NOMO-1 (cell line): Measurements from ENCODE around the gene SPIRE2.

Source experiments
- DNase-seq, 2 experiments: peaks; one replicate each; lab custom pipeline; 2025; ENCODE audit not compliant: unreplicated experiment in 2 of 2; lab: John Stamatoyannopoulos, UW

SPIRE2 gene

DNA sequence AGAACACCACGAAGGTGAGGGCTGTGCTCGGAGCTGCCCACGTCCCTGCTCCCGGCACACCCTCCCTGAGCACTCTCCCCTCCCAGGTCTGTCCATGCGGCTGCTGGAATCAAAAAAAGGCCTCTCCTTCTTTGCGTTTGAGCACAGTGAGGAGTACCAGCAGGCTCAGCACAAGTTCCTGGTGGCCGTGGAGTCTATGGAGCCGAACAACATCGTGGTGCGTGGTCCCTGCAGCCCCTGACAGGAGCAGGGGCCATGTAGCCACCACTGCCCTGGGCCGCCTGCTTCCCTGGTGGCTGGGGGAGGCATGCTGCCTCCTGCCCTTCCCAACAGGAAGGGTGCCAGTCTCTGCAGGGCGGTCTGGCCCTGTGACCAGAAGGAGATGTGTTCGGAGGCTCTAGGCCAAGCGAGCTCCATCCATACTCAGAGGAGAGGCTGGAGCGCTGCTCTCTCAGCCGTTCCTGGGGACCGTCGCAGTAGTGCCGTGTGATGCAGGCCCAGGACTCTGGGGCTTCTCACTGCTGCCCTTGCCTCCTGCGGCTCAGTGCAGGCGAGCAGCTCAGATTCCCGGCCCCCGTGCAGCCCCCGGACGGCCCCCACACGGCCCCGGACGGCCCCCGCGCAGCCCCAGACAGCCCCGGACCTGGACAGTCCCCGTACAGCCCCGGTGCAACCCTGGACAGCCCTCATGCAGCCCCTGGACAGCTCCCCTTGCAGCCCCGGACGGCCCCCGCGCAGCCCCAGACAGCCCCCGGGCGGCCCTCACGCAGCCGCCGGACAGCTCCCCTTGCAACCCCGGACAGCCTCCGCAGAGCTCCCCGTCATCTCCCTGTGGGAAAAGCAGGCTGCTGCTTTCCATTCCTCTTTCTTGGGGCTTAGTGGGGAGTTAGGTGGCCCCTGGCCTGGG is 65.6 kb downstream of the SPIRE2 start:
- DNase-seq = no peak

DNA sequence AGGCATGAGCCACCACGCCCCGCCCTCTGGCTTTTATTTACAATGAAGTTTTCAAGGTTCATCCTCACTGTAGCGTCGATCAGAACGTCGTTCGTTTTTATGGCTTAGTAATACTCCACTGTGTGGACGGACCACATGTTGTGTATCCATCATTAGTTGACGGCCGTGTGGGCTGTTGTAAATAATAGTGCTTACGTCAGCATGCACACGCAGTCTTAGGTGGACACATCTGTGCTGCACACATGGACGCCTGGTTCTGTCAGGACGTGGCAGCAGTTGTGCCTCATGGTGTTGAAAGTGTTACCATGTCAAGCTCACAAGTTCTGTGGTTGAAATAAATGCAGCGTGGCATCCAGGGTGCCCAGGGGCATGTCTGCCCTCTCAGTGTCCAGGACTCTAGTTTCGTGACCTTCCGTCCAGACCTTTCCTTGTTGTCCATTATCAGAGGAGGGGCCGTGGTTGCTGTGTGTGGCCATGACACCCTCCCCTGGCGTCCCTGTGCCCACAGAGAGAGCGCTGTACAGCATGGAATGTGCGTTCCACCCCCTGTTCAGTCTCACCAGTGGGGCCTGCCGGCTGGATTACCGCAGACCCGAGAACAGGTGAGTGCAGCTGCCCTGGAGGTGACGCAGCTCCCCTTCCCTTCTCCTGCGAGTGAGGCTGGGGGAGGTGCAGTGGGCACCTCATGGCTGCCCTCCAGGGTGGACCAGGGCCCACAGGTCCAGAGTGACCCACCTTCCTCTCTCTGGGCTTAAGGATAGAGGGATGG is 67.4 kb downstream of the SPIRE2 start:
- no peak for DNase-seq

DNA sequence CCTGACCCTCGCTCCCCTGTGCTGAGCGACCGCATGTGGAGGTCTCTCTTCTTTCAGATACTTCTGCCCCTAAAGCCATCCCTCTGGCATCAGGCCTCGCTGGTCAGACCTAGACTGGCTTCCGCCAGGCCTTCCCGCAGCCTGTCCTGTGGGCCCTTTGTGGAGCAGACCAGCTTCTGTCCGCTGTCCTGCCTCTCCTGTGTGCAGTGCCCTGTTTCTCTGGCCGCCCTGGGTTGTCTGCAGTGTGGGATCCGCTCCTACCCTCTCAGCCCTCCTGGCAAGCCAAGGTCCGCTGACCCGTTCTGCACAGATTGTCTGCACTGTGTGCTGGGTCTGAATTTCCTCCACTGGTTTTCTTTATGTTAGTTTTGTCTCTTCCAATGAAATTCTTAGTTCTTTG is 68.9 kb downstream of the SPIRE2 start:
- no peak for DNase-seq

DNA sequence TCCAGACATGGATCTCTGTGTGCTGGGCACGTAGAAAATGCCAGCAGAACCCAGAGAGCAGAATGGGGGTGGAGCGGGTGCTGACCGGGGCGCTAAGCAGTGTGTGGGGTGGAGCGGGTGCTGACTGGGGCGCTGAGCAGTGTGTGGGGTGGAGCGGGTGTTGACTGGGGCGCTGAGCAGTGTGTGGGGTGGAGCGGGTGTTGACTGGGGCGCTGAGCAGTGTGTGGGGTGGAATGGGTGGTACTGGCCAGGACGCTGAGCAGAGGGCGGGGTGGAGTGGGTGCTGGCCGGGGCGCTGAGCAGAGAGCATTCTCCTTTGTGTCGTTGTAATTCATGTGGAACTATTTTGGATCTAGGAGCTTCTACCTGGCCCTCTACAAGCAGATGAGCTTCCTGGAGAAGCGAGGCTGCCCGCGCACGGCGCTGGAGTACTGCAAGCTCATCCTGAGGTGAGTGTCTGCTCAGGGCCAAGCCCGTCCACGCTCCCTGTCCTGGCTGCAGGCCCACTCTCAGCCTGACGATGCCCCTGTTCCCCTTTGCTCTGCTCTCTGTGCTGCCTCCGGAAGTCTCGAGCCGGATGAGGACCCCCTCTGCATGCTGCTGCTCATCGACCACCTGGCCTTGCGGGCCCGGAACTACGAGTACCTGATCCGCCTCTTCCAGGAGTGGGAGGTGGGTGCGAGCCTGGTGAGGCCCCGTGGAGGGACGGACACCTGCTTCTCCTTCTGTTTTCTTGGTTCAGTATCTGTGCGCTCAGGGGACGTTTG is 70.1 kb downstream of the SPIRE2 start:
- DNase-seq = no peak

DNA sequence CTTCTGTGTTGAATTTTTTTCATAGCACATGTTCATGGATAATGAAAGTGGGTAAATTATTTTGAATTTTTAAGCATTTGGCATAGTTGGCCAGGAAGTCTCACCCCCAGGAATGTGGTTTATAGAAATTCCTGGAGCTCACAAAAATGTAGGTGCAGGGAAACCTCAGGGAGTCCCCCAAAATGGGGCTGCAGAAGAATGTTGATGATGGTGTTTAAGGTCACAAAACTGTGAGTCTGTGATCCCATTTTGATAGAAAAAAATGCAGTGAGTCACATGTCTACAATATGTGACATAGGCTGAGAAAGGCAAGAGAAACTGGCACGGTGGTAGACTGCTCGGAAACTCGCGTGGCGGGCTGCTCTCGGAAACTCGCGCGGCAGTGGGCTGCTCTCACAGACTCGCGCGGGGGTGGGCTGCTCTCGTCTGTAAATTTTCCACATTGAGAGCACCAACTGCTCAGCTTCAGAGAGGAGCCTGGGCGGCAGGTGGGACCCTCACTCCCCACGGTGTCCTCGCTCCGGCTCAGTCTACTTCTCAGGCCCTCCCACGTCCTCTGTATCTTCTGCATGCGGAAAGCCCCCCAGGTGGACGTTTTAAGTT is 71.7 kb downstream of the SPIRE2 start:
- no peak for DNase-seq

DNA sequence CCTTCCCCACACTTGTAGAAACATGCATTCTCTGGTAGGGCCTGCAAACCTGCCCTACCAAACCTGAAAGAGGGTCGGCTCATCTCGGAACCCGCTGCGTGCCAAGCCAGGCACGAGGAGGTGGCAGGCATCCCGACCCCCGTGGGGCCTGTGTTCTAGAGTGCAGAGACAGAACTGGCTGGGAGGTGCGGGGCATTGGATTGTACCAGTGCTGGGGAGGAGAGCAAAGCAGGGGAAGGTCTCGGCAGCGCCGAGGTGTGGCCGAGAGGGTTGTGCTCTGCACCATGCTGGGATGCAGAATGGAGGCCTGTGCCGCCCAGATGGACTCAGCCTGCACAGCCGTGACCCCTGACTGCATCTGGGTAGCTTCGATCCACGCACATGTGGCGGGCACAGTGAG is 72.6 kb downstream of the SPIRE2 start:
- no peak for DNase-seq

DNA sequence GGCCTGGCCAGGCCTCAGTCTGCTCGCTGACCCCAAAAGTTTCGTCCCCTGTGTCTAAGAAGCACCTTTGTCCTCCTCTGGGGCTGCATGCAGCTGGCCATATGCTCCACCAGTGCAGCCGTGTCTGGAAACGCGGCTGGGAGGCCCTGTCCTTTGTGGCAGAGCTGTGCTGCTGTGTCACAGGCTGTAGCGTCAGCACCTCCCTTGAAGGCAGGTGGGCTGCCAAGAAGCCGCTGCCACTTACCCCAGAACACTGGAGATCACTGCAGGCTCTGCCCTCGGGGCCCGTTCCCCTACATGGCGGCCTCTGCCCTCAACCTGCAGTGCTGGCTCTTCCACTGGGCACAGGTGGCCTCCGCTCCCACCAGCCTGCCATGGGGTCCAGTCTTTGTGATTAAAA is 74.7 kb downstream of the SPIRE2 start:
- DNase-seq = no peak

DNA sequence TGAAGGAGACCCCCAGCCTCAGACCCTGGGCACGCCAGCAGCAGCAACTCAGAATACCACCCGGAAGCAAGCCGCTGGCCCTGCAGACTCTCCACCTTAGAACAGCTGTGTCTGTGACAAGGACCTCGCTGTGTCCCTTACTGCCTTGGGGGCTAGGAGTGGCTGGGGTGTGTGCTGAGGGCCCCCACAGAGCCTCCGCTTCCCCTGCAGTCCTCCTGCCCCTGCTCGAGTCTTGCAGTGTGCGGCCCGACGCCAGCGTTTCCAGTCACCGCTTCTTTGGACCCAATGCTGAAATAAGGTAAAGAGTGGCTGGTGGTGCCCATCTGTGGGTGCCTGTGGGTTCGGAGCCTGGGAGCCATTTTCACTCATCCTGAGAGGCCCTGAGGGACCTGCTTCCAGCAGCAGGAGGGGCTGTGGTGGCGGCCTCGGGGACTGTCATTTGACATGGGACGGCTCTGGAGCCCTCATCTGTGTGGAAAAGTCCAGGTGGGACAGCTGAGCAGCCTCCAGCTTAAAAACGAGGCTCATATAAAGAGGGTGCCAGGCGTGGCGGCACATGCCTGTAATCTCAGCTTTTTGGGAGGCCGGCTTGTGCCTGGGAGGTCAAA is 75.7 kb downstream of the SPIRE2 start:
- DNase-seq = no peak

DNA sequence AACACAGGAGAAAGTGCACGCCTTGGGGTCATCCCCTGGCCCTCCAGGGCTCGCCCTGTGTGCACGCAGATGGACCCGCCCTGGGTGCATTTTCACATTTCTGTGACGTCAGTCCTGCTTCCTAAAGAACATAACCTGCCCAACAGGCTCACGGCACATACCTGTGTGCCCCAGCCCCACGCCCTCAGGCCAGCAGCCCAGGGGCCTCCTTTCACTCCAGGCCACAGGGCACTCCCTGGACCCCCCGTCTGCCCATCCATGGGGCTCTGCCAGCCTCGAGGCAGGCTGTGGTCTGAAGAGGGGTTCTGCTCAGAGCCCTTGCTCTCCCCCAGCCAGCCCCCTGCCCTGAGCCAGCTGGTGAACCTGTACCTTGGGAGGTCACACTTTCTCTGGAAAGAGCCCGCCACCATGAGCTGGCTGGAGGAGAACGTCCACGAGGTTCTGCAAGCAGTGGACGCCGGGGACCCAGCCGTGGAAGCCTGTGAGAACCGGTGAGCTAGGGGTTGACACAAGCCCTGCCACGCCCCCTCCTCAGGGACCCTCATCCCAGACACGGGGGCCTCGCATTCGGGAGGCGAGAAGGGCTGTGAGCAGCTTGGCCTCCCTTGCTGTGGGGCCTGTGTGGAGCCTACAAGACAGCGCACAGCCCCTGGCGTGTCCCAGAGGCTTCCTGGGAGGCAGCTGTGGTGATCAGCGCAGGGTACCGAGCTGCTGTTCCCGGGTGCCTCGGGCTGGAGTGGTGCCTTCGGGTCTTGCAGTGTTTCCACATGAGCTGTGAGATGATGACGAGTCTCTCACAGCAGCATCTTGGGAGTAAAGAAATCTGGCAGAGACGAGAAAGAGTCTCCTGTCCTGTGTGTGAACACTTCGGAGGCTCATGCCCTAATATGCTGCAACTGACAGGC is 76.6 kb downstream of the SPIRE2 start:
- DNase-seq = no peak

DNA sequence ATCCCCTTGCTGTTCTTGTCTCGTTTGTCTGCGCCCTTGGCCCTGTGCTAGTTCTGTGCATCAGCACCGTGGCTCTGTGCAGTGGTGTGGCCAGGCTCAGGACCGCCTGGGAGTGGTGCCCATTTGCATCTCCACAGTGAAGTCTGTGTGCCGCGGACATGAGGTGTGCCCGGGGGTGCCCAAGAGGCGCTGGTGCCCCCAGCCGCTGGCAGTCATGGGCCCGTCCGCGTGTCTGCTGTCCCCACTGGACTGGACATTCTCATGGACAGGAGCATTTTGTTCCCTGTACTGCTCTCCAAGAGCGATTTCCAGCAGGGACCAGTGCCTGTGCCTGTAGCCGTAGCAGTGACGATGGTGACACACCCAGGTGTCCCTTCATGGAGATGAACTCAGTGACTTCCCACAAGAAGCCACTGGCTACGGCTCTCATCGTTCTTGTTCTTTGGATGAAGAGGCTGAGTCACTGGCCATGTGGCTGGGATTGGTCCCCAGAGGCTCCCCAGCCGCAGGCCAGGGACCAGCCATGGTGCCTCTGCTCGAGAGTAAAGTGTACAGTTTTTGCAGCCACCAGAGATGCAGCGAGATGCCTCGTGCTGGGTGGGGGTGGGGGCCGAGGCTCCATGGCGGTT is 77.3 kb downstream of the SPIRE2 start:
- no peak for DNase-seq

DNA sequence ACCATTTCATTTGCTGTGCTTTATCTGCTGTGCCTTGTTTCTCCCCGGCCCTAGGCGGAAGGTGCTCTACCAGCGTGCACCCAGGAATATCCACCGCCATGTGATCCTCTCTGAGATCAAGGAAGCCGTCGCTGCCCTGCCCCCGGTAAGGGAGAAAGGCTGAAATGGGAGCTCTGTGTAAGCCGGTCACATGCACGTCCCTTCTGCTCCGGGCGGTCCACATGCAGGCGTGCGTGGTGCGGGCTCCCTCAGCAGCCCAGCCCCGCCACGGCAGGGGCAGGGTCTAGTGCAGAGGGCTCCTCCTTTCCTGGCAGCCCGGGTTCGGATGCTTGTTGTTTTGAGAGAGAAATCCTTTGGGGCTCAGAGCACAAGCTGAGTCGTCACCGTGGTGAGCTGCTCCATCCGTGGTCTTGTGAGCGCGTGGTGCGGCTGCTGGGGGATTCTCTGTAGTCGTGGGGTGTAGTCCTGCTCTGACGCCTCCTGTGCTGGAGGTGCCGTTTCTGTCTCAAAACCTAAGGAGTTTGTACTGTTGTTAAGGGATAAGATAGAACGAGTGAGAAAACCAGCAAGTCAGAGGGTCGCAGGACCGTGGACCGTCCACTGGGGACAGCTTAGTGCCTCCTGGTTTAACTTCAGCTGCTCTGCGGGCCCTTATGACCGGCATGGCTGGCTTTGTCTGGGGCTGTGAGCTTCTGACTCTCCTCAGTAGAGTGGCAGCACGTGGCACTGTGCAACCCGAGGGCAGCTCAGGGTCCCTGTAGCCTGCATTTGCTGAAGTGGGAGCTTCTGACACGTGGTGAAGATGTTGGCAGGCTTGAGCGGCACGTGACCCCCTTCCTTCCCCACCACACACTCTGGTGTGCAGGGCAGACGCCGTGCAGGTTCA is 78.1 kb downstream of the SPIRE2 start:
- DNase-seq = no peak

DNA sequence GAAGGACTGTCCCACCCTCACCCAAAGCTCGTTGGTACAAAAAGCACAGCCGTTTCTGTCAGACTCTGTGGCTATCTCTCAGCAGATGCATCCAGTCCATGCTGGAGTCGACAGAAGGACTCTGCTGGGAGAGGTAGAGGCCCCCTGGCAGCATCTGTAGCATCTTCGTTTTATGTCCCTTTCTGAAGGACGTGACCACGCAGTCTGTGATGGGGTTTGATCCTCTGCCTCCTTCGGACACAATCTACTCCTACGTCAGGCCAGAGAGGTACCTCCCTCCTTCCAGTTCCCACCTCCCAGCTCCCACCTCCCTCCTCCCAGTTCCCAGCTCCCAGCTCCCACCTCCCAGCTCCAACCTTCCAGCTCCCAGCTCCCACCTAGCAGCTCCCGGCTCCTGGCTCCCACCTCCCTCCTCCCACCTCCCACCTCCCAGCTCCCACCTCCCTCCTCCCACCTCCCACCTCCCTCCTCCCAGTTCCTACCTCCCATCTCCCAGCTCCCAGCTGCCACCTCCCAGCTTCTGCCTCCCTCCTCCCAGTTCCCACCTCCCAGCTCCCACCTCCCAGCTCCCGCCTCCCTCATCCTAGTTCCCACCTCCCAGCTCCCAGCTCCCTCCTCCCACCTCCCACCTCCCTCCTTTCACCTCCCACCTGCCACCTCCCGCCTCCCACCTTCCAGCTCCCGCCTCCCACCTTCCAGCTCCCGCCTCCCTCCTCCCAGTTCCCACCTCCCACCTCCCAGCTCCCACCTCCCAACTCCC is 79.0 kb downstream of the SPIRE2 start:
- DNase-seq = no peak

DNA sequence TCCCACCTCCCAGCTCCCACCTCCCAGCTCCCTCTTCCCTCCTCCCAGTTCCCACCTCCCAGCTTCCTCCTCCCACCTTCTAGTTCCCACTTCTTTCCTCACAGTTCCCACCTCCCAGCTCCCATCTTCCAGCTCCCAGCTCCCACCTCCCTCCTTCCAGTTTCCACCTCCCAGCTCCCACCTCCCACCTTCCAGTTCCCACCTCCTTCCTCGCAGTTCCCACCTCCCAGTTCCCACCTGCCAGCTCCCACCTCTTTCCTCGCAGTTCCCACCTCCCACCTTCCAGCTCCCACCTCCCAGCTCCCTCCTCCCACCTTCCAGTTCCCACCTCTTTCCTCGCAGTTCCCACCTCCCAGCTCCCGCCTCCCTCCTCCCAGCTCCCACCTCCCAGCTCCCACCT is 80.0 kb downstream of the SPIRE2 start:
- no peak for DNase-seq

DNA sequence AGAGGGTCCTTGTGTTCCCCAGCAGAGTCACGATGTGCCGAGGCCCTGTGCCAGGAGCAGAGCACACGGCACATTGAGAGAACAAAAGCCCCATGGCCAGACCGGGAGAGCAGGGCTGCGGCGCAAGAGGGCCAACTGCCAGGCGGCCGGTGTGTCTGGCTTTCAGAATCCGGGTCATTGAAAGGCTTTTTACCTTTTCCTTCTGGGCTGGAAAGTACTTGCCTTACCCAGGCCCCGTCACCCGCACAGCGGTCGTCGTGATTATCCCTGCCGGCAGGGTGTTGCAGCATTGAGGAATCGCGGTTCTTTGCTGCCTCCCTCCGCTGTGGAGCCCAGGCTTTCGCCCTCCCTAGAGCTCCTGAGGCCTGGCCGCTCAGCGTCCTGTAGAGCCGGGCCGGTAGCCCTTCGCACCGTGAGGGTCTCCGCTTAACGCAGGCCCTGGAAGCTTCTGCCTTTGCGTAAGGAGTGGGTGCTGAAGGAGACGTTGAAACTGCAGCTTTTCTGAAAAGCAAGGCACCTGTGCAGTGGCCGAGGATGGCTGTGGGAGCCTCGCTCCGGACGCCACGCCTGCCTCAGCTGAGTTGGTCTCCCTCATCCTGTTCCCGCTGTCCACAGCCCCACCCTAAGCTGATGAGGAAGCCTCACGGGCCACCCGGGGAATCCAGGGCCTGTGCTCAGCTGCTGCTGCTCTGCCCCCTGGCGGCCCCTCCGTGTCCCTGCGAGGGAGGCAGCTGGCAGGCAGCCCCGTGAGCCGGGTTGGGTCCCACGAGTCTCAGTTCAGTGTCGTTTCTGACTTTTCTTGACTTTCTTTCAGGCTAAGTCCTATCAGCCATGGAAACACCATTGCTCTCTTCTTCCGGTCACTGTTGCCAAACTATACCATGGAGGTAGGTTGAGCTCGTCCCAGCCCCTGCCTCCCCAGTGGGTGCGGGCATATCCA is 81.8 kb downstream of the SPIRE2 start:
- peak; percentile 31 to 57 for DNase-seq

DNA sequence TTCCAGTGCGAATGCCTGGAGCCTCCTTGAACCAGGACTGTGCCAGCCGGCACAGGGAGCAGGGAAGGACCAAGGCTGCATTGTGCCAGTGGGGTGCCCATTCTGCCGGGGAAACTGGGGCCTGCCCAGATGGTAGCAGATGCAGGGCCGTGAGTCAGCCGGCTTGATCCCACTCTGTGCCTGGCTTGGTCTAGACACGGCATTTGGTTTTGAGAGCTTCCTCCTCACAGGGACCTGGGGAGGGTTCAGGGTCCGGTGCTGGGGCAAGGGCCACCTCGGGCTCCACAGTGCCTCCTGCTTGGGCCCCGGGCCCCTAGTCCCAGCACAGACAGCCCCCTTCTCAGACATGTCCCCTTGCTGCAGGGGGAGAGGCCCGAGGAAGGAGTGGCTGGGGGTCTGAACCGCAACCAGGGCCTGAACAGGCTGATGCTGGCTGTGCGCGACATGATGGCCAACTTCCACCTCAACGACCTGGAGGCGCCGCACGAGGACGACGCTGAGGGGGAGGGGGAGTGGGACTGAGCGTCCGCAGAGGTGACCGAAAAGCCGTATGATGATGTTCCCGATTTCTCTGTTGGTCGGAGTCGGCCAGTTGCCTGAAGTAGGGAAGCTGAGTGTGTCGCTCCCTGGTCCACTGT is 82.6 kb downstream of the SPIRE2 start:
- no peak for DNase-seq

DNA sequence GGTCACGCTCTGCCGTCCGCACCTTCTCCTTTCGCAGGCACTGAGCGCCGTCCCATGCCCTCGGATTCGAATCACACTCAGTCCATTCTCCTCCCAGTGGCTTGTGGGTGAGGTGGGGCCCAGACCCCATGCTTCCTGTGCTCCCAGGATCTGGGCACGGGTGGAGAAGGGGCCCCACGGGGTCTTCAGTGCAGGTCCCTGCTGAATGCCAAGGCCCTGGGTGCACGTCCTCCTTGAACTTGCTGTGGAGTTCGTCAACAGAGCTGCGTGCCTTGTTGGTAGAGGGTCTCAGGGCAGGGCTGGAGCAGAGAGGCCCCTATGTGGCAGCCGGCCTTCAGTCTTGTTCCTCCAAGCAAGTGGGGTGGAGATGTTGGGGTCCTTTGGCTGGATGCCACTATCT is 83.1 kb downstream of the SPIRE2 start:
- no peak for DNase-seq
